ENCODE results near the gene SLC8A2. TPM values are rescaled to one million over a fixed set of nuclear protein-coding genes. Genes with fewer than 3 reads are reported as not detected.
A peak's percentile ranks its signal among the peaks of the same experiment; 100 is the strongest.

The SLC8A2 gene
- total RNA-seq, 1 donor from 2014 or later = 0.26 TPM

GRCh38 chr19:47434088-47434487 is 37.6 kb downstream of the SLC8A2 start:
- DNase-seq (ENCODE audit: low read depth) (no peak), FAIRE-seq (no peak)
- Histone ChIP-seq H3K4me3 (ENCODE audit: low read depth, low read length) (no peak overlapping the region), H3K27me3 (ENCODE audit: control insufficient read depth, insufficient read depth, low read length) (no peaks in the 10 kb centered on the region), H3K36me3 (ENCODE audit: control insufficient read depth, insufficient read depth, low read length) (no peaks in the 10 kb centered on the region)
- no peak for TF ChIP-seq CTCF (IDR thresholded peaks at IDR 0.05; ENCODE audit: insufficient read depth, low read length, severe bottlenecking)

- TF ChIP-seq CTCF (IDR thresholded peaks at IDR 0.05; ENCODE audit: insufficient read depth, low read length, severe bottlenecking) = no peak
- Histone ChIP-seq H3K27me3 (ENCODE audit: control insufficient read depth, insufficient read depth, low read length) (no peaks in the 10 kb centered on the region), H3K4me3 (ENCODE audit: low read depth, low read length) (no peak overlapping the region), H3K36me3 (ENCODE audit: control insufficient read depth, insufficient read depth, low read length) (no peaks in the 10 kb centered on the region)
- no peak for DNase-seq (ENCODE audit: low read depth)
- no peak for FAIRE-seq
Observed at GRCh38 chr19:47433121-47433520, 38.6 kb downstream of the SLC8A2 start.

- DNase-seq (ENCODE audit: low read depth) (no peak), FAIRE-seq (no peak)
- no peak overlapping the region for H3K4me3 ChIP-seq (ENCODE audit: low read depth, low read length)
- H3K36me3 ChIP-seq (ENCODE audit: control insufficient read depth, insufficient read depth, low read length) = no peaks in the 10 kb centered on the region
- TF ChIP-seq CTCF (IDR thresholded peaks at IDR 0.05; ENCODE audit: insufficient read depth, low read length, severe bottlenecking) = no peak
- no peaks in the 10 kb centered on the region for H3K27me3 ChIP-seq (ENCODE audit: control insufficient read depth, insufficient read depth, low read length)
Observed at GRCh38 chr19:47432499-47432898, 39.2 kb downstream of the SLC8A2 start.

GRCh38 chr19:47432091-47432490 is 39.6 kb downstream of the SLC8A2 start:
- Histone ChIP-seq H3K36me3 (ENCODE audit: control insufficient read depth, insufficient read depth, low read length) (no peaks in the 10 kb centered on the region), H3K4me3 (ENCODE audit: low read depth, low read length) (no peak overlapping the region), H3K27me3 (ENCODE audit: control insufficient read depth, insufficient read depth, low read length) (no peaks in the 10 kb centered on the region)
- DNase-seq (ENCODE audit: low read depth) = no peak
- FAIRE-seq = no peak
- no peak for TF ChIP-seq CTCF (IDR thresholded peaks at IDR 0.05; ENCODE audit: insufficient read depth, low read length, severe bottlenecking)

- no peaks in the 10 kb centered on the region for H3K36me3 ChIP-seq (ENCODE audit: control insufficient read depth, insufficient read depth, low read length)
- no peaks in the 10 kb centered on the region for H3K27me3 ChIP-seq (ENCODE audit: control insufficient read depth, insufficient read depth, low read length)
- TF ChIP-seq CTCF (IDR thresholded peaks at IDR 0.05; ENCODE audit: insufficient read depth, low read length, severe bottlenecking) = peak; percentile 40
- DNase-seq (ENCODE audit: low read depth) = peak; percentile 44
- peak overlapping the region; percentile 23 for H3K4me3 ChIP-seq (ENCODE audit: low read depth, low read length)
- no peak for FAIRE-seq
Observed at GRCh38 chr19:47430041-47430802, 41.5 kb downstream of the SLC8A2 start.
